Esophagus mucosa (tissue), 1 donor: ENCODE results near the gene CCDC106. TPM values are rescaled to one million over a fixed set of nuclear protein-coding genes. Genes with fewer than 3 reads are reported as not detected.
A peak's percentile ranks its signal among the peaks of the same experiment; 100 is the strongest.

Experiments used
- ATAC-seq: fragments of 200-7000 bp; cut with Tn5 transposase; one replicate; pipeline ENCODE4 v1.9.1; 2020
- total RNA-seq: library from RNA; stranded (reverse); gene quantifications from one replicate; pipeline ENCODE4 v1.2.4, GENCODE V29; 2023
- donor health status: DM: yes; HTN: yes; CAD: no.

CCDC106 gene
- total RNA-seq, 1 donor from 2014 or later: 4.7 TPM

DNA sequence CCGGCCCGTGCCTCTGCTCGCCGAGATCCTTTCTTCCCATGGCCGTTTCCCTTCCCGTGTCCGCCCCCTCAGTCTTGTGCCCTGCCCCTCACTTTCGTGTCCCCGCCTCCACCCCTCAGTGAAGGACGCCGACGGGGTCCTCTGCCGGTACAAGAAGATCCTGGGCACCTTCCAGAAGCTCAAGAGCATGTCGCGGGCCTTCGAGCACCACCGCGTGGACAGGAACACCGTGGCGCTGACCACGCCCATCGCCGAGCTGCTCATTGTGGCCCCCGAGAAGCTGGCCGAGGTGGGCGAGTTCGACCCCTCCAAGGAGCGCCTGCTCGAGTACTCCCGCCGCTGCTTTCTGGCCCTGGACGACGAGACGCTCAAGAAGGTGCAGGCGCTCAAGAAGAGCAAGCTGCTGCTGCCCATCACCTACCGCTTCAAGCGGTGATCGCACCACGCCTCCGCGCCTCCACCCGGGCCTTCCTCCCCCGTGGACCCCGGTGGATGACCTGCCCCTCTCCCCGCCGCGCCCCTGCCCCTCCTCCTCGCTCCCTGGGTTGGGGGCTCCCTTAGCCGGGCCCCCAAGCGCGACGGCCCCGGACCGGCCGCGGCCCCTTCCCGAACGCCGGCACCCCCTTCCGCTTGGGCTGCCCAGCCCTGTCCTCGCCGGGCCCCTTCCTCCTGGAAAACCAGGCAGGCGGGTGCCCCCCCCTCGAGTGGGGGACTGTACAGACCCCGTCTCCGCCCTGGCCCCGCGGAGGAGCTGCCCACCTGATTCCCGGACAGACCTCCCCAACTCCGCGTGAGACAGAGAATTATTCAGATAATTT, 4.5 kb downstream of the CCDC106 start:
- no peak for ATAC-seq

DNA sequence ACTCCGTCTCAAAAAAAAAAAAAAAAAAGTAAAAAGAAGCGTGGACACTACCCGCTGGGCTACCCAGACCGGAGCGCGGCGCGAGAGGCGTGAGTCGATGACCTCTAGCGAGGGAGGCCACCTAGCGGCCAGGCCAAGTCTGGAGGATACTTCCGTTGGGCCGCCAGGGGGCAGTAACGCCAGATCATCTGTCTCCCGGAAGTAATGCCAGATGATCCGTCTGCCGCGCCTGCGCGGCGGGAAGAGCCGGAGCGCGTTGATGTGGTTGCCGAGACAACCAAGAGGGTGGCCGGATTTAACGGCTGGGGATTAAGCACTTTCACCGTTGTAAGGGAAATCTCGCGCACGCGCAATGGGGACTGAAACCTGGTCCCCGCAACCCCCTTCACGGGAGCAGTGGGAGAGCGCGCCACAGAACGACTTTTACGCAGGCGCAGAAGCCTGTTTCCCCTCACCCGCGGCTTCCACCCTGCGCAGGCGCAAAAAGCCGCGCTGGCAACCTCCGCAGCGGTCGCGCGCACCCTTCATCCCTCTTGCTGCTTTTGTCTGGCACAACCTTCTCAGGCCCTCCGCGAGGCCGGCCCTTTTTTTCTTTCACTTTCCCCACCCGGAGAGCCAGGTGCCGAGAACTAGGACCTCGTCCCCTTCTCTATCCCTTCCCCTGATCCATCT, 5.8 kb downstream of the CCDC106 start:
- peak; percentile 70 for ATAC-seq

DNA sequence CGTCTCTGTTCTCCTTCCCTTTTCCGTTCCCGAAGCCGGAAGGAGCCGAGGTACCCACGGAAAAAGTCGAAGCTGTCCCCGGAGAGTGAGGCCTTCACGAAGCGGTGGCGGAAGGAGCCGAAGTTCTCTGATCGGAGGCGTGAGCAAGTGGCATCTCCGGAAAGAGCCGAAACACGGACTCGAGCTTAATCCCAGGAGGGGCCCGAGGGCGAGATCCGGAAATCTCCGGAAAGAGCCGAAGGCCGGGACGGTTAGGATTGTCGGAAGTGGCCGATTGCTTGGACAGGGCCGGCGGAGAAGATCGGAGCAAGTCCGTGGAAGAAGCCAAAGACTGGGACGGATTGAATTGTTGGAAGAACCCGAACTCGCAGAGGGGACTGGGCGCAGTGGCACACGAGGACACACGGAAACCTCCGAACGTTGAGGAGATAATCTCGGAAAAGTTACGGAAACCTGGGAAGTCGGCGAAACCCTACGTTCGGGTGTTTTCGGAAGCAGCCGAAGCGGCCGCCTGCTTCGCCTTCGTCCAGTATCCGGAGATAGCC, 6.4 kb downstream of the CCDC106 start:
- peak; percentile 84 for ATAC-seq

DNA sequence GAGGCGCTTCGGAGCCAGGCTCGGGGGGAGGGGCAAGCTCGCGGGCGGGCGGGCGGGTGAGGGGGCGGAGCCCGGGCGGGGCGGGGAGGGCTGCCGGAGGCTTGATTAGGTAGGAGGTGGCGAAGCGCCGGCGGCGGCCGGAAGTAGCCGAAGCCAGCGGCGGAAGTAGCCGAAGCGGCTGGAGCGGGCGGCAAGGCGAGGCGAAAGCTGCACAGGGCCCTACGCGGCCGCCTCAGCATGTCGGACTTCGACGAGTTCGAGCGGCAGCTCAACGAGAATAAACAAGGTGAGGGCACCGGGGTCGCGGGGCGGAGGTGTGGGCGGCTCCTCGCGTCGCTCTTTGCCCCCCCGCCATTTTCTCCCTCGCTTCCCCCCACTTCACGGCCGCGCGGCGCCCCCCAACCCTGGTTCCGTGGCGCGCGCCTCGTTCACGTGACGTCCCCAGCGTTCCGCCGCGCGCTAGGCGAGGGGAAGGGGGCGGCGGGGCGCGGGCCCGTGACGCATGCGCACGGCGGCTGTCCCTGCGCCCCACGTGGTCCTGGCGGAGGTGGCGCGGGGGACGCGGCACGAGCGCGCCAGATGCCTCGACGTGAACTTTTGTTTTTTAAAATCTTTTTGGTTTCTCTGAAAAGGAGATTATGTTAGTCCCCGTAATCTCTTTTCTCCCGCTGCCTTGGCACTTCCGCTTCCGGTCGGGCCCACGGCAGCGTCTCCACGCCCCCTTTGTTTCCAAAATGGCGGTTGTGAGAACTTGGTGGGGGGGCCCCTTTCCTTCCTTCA, 7.0 kb downstream of the CCDC106 start, which contains the start of gene U2AF2:
Gene U2AF2 (plus strand): TSS at position 168 of the 780 bp plus-strand sequence. CDS start 70 bp downstream, at position 238.
- peak; percentile 71 for ATAC-seq

DNA sequence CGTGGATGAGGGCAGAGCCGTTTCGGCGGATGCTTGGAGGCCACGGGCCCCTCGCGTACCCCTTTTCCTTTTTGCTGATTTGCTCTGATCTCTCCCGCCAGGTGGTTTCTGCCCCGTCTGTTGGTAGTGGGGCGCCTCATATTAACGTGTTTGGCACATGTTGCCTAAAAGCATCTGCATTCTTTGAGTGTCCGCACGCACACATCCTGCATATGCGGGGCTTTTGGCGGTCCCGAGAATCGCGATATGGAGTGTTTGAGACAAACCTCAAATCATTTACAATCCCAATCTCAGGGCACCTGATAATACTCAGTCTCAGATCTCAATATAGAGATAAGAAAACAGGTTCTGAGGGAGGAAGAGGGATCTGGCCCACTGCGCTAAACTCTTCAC, 7.6 kb downstream of the CCDC106 start:
- ATAC-seq: no peak

DNA sequence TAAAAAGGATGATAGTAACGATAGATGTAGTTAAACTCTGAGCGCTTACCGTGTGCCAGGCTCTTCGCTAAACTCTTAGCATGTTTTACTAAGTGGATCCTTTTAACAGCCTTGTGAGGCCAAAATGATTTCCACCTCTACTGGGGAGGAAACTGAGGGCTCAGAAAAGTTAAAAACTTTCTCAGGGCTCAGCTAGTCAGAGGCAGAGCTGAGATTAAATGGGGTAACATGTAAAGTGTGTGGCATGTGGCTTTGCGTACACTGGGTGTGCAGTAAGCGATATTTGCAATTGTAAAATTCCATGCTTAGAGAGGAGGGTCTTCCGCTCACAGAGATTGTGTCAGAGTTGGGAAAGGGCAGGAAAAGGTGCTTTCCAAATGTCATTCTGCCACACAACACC, 8.5 kb downstream of the CCDC106 start:
- no peak for ATAC-seq

DNA sequence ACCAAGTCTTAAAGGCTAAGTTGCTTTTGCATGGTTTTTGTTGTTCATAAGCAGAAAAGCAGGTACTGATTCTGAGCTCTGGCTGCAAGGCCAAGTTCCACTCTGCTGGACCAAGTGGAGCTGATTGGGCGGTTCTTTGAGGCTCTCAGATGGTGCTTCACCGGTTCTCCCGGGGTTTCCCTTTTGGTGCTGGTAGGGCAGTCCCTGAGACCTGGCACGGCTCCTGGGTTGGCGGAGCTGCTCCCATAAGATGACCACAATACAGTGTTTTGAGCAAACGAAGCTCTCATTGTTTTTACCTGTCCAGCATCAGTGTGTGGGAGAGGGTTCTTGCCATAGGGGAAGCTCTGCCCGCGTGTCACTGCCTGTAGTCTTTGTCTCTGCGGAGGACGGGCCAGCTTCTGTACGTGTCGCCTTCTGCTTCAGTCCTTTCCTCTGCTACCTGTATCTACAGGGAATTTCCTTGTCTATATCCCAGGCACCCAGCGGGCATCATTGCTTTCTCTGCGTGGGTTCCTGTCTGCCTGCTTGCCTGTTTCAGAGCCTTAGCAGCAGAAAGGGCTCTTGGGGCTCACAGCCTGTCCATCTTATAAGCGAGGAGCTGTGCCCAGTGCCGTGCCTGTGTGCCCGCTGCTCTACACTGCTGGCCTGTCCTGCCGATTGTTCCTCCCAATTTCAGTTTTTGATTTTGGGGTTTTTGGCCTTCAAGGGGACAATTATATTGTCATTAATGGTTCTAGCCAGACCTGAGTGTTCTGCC, 9.2 kb downstream of the CCDC106 start:
- no peak for ATAC-seq

DNA sequence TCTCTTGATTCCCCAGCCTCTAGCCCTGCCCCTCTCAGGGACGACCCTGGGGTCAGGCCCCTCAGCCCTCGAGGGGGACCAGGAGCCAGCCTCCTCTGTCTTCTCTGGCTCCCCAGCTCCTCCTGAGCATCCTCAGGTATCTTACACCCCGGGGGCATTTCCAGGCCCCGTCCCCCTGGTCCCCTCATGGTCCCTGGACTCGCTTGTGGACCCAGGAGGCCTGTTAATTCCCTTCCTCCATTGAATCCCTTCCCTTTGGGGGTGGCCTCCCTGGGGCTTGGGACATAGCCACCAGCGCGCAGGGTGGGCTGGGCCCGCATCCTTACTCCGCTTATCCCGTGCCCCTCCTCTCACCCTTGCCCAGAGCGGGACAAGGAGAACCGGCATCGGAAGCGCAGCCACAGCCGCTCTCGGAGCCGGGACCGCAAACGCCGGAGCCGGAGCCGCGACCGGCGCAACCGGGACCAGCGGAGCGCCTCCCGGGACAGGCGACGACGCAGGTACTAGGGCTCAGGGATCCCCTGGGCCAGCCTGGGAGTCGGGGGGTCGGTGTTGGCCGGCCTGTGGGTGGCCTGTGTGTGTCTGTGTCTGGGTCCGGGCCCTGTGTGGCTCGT, 10.9 kb downstream of the CCDC106 start:
- no peak for ATAC-seq

DNA sequence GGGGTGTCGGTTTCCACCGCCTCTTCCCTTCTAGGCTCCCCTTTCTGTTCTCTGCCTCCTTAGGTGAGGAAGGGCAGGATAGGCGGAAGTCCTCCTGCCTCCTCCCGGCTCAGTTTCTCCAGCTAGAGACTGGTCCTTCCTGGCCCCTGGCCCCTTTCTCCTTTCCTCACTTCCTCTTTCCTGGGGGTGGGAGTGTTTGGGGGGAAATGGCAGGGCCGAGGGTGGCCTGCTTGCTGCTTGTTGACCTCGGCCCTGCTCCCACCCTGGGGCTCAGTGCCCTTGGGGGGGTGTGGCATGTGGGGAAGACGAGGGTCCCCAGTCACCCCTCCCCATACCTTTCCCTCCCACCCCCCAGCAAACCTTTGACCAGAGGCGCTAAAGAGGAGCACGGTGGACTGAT, 11.8 kb downstream of the CCDC106 start:
- ATAC-seq: no peak

DNA sequence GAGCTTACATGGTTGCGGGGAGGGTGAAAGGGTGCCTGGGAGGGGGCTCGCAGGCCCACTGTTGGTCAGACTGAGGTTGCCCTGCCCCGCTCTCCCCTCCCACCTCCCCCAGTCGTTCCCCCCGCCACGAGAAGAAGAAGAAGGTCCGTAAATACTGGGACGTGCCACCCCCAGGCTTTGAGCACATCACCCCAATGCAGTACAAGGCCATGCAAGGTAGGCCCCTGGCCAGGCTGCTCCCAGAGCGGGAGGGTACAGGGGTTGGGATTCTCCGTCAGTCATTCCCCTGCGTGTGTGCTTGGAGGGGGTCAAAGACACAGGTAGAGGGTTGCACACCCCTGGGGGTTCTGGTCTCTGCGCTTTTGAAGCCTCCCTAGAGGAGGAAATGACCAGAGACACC, 12.4 kb downstream of the CCDC106 start:
- no peak for ATAC-seq

DNA sequence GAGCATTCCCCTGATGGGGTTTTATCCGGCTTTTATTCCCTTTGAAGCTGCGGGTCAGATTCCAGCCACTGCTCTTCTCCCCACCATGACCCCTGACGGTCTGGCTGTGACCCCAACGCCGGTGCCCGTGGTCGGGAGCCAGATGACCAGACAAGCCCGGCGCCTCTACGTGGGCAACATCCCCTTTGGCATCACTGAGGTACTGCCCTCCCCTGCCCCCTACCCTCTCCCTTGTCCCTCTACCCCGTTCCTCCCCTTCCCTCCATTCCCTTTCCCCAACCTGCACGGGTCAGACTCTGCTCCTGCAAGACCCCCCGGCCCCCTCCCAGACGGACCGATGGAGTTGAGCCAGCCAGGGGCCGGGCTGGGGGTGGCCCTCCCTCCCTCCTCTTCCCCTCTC, 13.0 kb downstream of the CCDC106 start:
- no peak for ATAC-seq

DNA sequence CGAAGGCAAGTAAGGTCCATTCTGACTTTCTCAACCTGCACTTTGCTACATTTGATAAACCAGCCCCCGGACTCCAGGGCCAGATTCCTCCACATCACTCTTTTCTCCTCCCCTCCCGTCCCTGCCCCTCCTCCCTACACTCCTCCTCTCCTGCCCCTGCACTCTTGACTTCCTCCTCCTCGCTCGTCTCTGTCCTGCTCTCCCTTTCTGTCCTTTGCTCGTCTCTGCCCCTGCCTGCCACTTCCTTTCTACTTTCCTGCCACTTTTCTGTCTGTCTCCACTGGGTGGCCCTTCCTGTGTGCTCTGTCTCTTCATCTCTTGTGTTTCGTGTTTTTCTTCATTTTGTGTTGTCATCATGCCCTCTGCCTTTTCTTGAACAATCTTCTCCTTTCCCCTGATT, 13.8 kb downstream of the CCDC106 start:
- no peak for ATAC-seq

DNA sequence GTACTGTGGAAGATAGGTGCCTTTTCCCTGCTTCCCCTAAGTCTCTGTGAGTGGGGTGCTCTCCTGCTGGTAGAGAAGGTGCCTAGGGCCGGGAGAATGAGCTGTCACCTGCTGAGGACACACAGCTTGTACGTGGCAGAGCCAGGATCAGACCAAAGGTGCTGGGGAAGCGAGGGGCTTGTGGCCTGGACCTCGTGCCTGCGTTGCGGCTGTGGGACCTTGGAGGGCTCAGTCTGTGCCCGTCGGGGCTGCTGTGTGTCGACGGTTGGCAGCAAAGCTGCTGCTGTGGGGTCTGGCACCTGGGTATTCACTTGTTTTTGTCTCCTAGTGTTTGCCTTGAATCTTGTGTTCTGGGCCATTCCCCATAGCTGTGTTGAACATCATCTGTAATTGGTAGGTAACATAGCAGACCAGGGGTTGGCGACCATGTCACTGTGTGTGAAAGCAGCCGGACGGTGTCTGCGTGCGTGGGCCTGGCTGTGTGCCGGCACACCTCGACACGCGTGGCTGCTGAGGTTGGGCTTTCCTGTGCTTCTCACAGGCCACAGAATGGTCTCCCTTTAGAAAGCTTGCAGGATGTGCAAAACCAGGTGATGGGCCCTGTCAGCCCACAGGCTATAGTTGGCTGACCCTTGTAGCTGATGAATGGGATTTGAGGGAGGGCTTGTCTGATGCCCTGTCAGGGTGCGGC, 16.0 kb downstream of the CCDC106 start:
- no peak for ATAC-seq

DNA sequence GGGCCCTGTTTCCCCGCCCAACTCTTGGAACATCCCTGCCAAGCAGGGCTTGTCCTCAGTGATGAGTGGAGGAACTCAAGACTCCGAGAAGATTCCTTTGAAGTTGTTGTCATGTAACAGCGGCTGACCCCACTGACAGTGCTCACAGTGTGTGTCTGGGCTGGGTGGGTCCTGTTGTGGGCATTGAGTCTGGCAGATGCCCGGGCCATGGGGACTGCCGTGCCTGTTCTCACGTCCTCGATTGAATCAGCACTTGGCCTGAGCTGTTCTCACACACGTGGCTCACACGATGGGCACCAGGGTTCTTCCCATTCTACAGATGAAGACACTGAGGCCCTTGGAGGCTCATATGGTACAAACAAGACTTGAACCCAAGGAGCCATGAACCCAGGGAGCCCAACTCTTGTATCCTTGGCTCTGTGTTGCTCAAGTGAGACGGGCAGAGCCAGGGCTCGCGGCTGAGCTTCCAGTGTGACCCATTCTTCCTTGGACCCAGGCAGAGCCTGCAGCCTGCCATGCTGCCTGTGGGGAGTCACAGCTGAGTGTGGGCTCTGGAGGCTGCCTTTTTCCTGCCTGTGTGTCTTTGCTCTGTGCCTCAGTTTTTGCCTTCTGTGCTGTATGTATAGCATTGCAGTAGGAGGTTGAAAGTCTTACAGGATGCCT, 18.5 kb downstream of the CCDC106 start:
- ATAC-seq: no peak

DNA sequence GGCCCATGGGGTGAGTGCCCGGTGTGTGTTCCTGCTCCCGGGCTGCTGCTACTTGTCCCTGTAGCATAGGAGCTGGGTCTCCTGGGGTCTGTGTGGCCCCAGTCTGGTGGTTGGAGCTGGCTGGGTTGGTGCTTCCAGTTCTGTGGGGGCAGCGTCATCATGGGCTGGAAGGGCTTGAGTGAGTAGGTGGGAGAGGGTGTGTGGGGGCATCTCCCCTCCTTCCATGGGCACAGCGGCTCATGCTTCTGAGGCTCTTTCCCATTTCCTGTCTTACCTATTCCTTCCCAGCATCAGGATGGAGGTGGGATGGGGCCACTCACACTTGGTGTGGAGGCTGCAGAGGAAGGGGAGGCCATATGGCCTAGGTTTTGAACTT, 19.0 kb downstream of the CCDC106 start:
- ATAC-seq: no peak

DNA sequence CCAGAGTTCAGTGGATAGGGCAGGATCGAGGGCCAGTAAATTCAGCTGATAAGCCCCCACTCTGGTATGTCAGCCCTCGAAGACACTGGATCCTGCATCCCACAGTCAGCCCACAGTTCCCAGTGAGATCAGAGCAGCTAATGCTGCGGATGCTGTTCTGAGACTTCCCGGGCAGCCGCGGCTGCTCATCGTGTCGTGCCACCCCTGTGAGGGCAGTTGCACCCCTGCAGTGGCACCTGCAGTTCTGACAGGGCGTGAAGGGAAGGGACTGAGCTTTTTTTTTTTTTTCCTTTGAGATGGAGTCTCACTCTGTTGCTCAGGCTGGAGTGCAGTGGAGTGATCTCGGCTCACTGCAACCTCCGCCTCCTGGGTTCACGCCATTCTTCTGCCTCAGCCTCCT, 19.5 kb downstream of the CCDC106 start:
- no peak for ATAC-seq

DNA sequence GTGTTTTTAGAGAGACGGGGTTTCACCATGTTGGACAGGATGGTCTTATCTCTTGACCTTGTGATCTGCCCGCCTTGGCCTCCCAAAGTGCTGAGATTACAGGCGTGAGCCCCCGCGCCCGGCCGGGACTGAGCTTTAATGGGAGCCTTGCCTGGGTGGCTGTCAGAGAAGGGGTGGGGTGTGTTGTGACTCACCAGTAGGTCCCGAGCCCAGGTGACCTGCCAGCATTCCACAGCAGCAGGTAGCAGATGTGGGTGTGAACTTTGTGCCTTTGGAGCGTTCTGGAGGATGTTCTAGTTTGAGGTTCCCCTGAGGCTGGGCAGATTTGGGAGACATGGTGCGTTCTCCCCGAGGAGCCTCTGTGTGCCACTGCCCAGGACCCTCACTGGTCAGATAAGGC, 19.9 kb downstream of the CCDC106 start:
- ATAC-seq: peak; percentile 80

DNA sequence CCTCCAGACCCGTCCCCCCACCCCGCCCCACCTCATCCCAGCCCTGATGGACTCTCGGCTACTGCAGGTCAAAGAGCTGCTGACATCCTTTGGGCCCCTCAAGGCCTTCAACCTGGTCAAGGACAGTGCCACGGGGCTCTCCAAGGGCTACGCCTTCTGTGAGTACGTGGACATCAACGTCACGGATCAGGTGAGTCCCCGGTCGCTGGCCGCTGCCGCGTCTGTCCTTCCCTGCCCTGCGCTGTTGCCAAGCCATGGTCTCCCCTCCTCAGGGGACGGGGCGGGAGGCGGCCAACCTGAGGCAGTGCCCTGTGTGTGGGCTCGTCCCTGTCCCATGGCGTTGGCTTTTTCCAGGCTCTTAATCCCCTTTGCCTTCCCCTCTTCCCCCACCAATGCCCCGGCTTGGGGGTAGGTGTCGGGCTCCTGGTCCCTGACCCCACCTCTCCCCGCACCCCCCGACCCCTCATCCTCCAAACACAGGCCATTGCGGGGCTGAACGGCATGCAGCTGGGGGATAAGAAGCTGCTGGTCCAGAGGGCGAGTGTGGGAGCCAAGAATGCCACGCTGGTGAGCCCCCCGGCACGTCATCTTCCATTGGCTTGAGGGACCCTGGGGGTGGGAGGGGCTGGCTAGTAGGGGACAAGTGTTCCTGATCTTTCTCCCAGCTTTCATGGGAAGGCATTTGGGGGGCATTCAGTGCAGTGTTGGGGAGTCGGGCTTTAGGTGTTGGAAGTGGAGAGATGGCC, 20.8 kb downstream of the CCDC106 start:
- no peak for ATAC-seq

DNA sequence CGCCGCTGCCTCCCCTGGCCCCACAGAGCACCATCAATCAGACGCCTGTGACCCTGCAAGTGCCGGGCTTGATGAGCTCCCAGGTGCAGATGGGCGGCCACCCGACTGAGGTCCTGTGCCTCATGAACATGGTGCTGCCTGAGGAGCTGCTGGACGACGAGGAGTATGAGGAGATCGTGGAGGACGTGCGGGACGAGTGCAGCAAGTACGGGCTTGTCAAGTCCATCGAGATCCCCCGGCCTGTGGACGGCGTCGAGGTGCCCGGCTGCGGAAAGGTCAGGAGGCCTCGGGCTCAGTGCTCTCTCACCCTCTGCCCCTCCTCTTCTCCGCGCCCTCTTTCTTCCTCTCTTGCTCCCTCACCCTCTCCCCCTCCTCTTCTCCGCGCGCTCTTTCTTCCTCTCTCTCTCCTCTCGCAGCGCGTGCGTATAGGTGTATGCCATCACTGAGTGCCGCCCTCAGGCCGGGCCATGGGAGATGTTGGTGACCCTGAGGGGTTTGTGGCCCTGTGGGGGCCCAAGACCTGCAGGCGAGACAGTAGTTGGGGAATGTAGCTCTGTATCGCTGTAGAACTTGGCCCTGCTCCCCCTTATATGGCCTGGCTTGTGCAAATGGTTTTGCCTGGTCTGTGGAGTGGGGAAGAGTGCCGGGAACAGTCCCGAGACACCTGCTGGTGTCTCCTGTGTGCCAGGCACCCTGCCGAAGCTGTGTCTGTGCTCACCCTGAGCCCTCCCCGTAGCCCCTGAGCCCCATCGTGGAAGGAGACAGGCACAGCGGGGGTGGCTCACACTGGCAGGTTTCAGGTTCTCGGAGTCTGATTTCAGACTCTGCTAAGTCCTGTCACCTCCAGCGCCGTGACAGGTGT, 21.6 kb downstream of the CCDC106 start:
- no peak for ATAC-seq
